Mesothelial cell of epicardium (in vitro differentiated cells): Measurements from ENCODE around the gene APLP1. TPM values are rescaled to one million over a fixed set of nuclear protein-coding genes. Genes with fewer than 3 reads are reported as not detected.
"Not testable (repeated sequence)": the region's sequence is repeated elsewhere in the genome, so short reads cannot be mapped to it uniquely, and the experiment has no call there.

Source experiments
- DNase-seq, 2 experiments: peaks; one replicate each; pipeline ENCODE4 v3.0.0; 2021; ENCODE audit warnings: low spot score in 2 of 2; ENCODE audit not compliant: unreplicated experiment in 2 of 2
- H3K27ac Mint-ChIP-seq: 2 replicates; pipeline ENCODE4 v1.8.0; 2021; ENCODE audit warnings: mixed read lengths
- H3K27me3 Mint-ChIP-seq: 2 replicates; pipeline ENCODE4 v1.8.0; 2021; ENCODE audit warnings: low read depth, mixed read lengths
- H3K36me3 Mint-ChIP-seq: 2 replicates; pipeline ENCODE4 v1.8.0; 2021; ENCODE audit warnings: mixed read lengths
- H3K4me1 Mint-ChIP-seq: 2 replicates; pipeline ENCODE4 v1.8.0; 2021; ENCODE audit warnings: mixed read lengths
- H3K4me3 Mint-ChIP-seq: 2 replicates; pipeline ENCODE4 v1.8.0; 2021; ENCODE audit warnings: mild to moderate bottlenecking, moderate library complexity, mixed read lengths
- H3K9me3 Mint-ChIP-seq: 2 replicates; pipeline ENCODE4 v1.8.0; 2021; ENCODE audit warnings: mixed read lengths
- CTCF ChIP-seq: fragments of 200-600 bp; sonication (generic); IDR thresholded peaks from one replicate; pipeline ENCODE4 v1.5.0; 2021; ENCODE audit warnings: antibody characterized with exemption; ENCODE audit not compliant: unreplicated experiment
- total RNA-seq: library from RNA; stranded (reverse); gene quantifications from 3 replicates; pipeline ENCODE4 v1.2.1, GENCODE V29; 2021

APLP1 gene
- total RNA-seq, 1 donor from 2014 or later: 137 TPM

GRCh38 chr19:35832054-35832453 is 36.3 kb upstream of the APLP1 start:
- Mint-ChIP-seq H3K9me3 (no peaks in the 10 kb centered on the region), H3K4me3 (no peak overlapping the region), H3K4me1 (no peaks in the 10 kb centered on the region), H3K27ac (no peak overlapping the region), H3K27me3 (peaks cover 57% of the 10 kb centered on the region), H3K36me3 (no peaks in the 10 kb centered on the region)
- no peak for TF ChIP-seq CTCF
- no peak for DNase-seq

- Mint-ChIP-seq H3K27me3 (peaks cover 58% of the 10 kb centered on the region), H3K4me3 (no peak overlapping the region), H3K9me3 (no peaks in the 10 kb centered on the region), H3K36me3 (no peaks in the 10 kb centered on the region), H3K4me1 (no peaks in the 10 kb centered on the region), H3K27ac (no peak overlapping the region)
- DNase-seq: no peak
- TF ChIP-seq CTCF: no peak
Observed at GRCh38 chr19:35833972-35834371, 34.4 kb upstream of the APLP1 start.

GRCh38 chr19:35836096-35836495 is 32.3 kb upstream of the APLP1 start:
- H3K4me3 Mint-ChIP-seq, H3K27ac Mint-ChIP-seq, H3K4me1 Mint-ChIP-seq, H3K36me3 Mint-ChIP-seq, DNase-seq, H3K9me3 Mint-ChIP-seq: not testable (repeated sequence)
- peaks cover 48% of the 10 kb centered on the region for H3K27me3 Mint-ChIP-seq

GRCh38 chr19:35841961-35842595 is 26.3 kb upstream of the APLP1 start:
- TF ChIP-seq CTCF: no peak
- DNase-seq: no peak
- Mint-ChIP-seq H3K4me3 (no peak overlapping the region), H3K4me1 (peaks cover 17% of the 10 kb centered on the region), H3K27ac (no peak overlapping the region), H3K27me3 (peaks cover 68% of the 10 kb centered on the region), H3K9me3 (no peaks in the 10 kb centered on the region), H3K36me3 (no peaks in the 10 kb centered on the region)

GRCh38 chr19:35842666-35843272 is 25.6 kb upstream of the APLP1 start:
- H3K36me3 Mint-ChIP-seq: no peaks in the 10 kb centered on the region
- peaks cover 67% of the 10 kb centered on the region for H3K27me3 Mint-ChIP-seq
- no peak for TF ChIP-seq CTCF
- no peak for DNase-seq
- no peak overlapping the region for H3K4me3 Mint-ChIP-seq
- peaks cover 17% of the 10 kb centered on the region for H3K4me1 Mint-ChIP-seq
- no peaks in the 10 kb centered on the region for H3K9me3 Mint-ChIP-seq
- no peak overlapping the region for H3K27ac Mint-ChIP-seq

- H3K4me3 Mint-ChIP-seq: no peak overlapping the region
- H3K27ac Mint-ChIP-seq: no peak overlapping the region
Observed at GRCh38 chr19:35843676-35844481, 24.5 kb upstream of the APLP1 start.

More at GRCh38 chr19:35843676-35844481, 24.5 kb upstream of the APLP1 start:
- H3K27me3 Mint-ChIP-seq: peaks cover 78% of the 10 kb centered on the region
- H3K9me3 Mint-ChIP-seq: no peaks in the 10 kb centered on the region
- H3K4me1 Mint-ChIP-seq: peaks cover 17% of the 10 kb centered on the region
- no peaks in the 10 kb centered on the region for H3K36me3 Mint-ChIP-seq
- no peak for DNase-seq
- no peak for TF ChIP-seq CTCF
